ENCODE results near the gene ATP2C2. TPM values are rescaled to one million over a fixed set of nuclear protein-coding genes. Genes with fewer than 3 reads are reported as not detected.

ATP2C2 gene
- total and polyA plus RNA-seq, 9 of the 15 experiments (the other 6 are each of a cell fraction or from before 2014, with no cell fraction given): 0.75 TPM; not detected in 8

DNA sequence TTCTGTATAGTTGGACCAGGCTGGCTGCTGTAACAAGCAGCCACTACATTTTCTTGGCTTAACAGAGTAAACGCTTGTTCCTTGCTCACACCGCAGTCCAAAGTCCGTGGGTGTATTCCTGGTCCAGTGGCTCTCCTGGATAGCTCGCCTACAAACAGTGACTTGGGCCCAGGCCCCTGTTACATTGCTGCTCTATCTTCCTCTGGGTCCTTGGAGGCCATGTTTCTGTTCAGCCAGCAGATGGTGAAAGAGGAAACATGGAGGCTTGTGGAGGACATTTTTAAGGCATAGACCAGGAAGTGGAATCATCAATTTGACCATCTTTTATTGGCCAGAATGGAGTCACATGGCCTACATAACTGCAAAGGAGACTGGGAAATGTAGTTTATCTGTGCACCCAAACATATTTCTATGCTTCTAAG lies 55.1 kb downstream of the ATP2C2 start (continued):
- TF ChIP-seq REST (IDR thresholded peaks at IDR 0.05; ENCODE audit: borderline replicate concordance) (peak; percentile 76), REST (CRISPR knock-in tag; IDR thresholded peaks at IDR 0.05; ENCODE audit: low read depth) (no peak), XRCC4 (IDR thresholded peaks at IDR 0.05; ENCODE audit: extremely low read depth, insufficient read depth, insufficient read length) (no peak), XRCC3 (IDR thresholded peaks at IDR 0.05) (no peak), POLR2H (tag; IDR thresholded peaks at IDR 0.05; ENCODE audit: low read depth) (no peak), GTF2A2 (tag; IDR thresholded peaks at IDR 0.05) (no peak), PYGO2 (tag; IDR thresholded peaks at IDR 0.05) (peak; percentile 48; the same call in 1 of the 2 replicates), ARNT (IDR thresholded peaks at IDR 0.05) (0 out of 4 replicates have a peak, but pooled peaks of 1 of the 2 experiments have one; percentile 42), CEBPB (tag; IDR thresholded peaks at IDR 0.05) (peak; percentile 46; the same call in 1 of the 2 replicates), GATA2 (CRISPR knock-in tag; IDR thresholded peaks at IDR 0.05) (no peak), CREM (IDR thresholded peaks at IDR 0.05; ENCODE audit: low read depth) (peak; percentile 77)
- TF ChIP-seq, protein P1, sequence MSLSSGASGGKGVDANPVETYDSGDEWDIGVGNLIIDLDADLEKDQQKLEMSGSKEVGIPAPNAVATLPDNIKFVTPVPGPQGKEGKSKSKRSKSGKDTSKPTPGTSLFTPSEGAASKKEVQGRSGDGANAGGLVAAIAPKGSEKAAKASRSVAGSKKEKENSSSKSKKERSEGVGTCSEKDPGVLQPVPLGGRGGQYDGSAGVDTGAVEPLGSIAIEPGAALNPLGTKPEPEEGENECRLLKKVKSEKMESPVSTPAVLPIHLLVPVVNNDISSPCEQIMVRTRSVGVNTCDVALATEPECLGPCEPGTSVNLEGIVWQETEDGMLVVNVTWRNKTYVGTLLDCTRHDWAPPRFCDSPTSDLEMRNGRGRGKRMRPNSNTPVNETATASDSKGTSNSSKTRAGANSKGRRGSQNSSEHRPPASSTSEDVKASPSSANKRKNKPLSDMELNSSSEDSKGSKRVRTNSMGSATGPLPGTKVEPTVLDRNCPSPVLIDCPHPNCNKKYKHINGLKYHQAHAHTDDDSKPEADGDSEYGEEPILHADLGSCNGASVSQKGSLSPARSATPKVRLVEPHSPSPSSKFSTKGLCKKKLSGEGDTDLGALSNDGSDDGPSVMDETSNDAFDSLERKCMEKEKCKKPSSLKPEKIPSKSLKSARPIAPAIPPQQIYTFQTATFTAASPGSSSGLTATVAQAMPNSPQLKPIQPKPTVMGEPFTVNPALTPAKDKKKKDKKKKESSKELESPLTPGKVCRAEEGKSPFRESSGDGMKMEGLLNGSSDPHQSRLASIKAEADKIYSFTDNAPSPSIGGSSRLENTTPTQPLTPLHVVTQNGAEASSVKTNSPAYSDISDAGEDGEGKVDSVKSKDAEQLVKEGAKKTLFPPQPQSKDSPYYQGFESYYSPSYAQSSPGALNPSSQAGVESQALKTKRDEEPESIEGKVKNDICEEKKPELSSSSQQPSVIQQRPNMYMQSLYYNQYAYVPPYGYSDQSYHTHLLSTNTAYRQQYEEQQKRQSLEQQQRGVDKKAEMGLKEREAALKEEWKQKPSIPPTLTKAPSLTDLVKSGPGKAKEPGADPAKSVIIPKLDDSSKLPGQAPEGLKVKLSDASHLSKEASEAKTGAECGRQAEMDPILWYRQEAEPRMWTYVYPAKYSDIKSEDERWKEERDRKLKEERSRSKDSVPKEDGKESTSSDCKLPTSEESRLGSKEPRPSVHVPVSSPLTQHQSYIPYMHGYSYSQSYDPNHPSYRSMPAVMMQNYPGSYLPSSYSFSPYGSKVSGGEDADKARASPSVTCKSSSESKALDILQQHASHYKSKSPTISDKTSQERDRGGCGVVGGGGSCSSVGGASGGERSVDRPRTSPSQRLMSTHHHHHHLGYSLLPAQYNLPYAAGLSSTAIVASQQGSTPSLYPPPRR (CRISPR knock-in tag; IDR thresholded peaks at IDR 0.05; ENCODE audit: borderline replicate concordance): no peak
- TF ChIP-seq, protein P2, sequence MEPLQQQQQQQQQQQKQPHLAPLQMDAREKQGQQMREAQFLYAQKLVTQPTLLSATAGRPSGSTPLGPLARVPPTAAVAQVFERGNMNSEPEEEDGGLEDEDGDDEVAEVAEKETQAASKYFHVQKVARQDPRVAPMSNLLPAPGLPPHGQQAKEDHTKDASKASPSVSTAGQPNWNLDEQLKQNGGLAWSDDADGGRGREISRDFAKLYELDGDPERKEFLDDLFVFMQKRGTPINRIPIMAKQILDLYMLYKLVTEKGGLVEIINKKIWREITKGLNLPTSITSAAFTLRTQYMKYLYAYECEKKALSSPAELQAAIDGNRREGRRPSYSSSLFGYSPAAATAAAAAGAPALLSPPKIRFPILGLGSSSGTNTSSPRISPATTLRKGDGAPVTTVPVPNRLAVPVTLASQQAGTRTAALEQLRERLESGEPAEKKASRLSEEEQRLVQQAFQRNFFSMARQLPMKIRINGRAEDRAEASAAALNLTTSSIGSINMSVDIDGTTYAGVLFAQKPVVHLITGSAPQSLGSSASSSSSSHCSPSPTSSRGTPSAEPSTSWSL (CRISPR knock-in tag; IDR thresholded peaks at IDR 0.05; ENCODE audit: borderline replicate concordance): no peak

All from K562 (cell line).